ENCODE measurements around the gene CDK10. TPM values are rescaled to one million over a fixed set of nuclear protein-coding genes. Genes with fewer than 3 reads are reported as not detected.

The CDK10 gene
- total and polyA plus RNA-seq, 9 of the 15 experiments (the other 6 are each of a cell fraction or from before 2014, with no cell fraction given), result 2.0 to 85.1 (median 40.1) TPM

- TF ChIP-seq ZNF274 (IDR thresholded peaks at IDR 0.05; ENCODE audit: borderline replicate concordance, low read depth, low read length) (no peak), XRCC5 (IDR thresholded peaks at IDR 0.05; ENCODE audit: low read depth, low read length) (no peak), ZNF316 (IDR thresholded peaks at IDR 0.05) (no peak), PHB2 (IDR thresholded peaks at IDR 0.05; ENCODE audit: low read depth) (no peak), C11orf30 (IDR thresholded peaks at IDR 0.05; ENCODE audit: low read depth) (no peak), SIX5 (IDR thresholded peaks at IDR 0.05; ENCODE audit: borderline replicate concordance in 1 of 2, insufficient read depth in 1 of 2, low read depth in 1 of 2, low read length in 2 of 2) (no peak), GATA2 (CRISPR knock-in tag; IDR thresholded peaks at IDR 0.05) (no peak), TCF3 (CRISPR knock-in tag; IDR thresholded peaks at IDR 0.05) (no peak), ZFP36 (IDR thresholded peaks at IDR 0.05; ENCODE audit: low read depth, low read length, partially characterized antibody) (no peak), XRCC3 (IDR thresholded peaks at IDR 0.05) (no peak), CREBBP (IDR thresholded peaks at IDR 0.05; ENCODE audit: low read depth, low read length) (no peak), CREB1 (IDR thresholded peaks at IDR 0.05) (peak; percentile 59; the same call in 1 of the 2 replicates), CREB1 (CRISPR knock-in tag; IDR thresholded peaks at IDR 0.05) (no peak; the same call in 1 of the 2 replicates), ZNF583 (CRISPR knock-in tag; IDR thresholded peaks at IDR 0.05) (no peak), WHSC1 (IDR thresholded peaks at IDR 0.05; ENCODE audit: low read length) (no peak), CEBPB (tag; IDR thresholded peaks at IDR 0.05) (no peak), ZNF398 (CRISPR knock-in tag; IDR thresholded peaks at IDR 0.05) (no peak), CBX1 (IDR thresholded peaks at IDR 0.05; ENCODE audit: low read depth) (no peak), PTRF (tag; IDR thresholded peaks at IDR 0.05) (no peak), ATF1 (CRISPR knock-in tag; IDR thresholded peaks at IDR 0.05) (no peak), ATF1 (tag; IDR thresholded peaks at IDR 0.05) (no peak)
Measured at GRCh38 chr16:89700649-89701424, 14.3 kb downstream of the CDK10 start (continued).
